A673 (cell line): ENCODE data around the gene ATG4A.

ENCODE experiments used
- EZH2 ChIP-seq: fragments of 200-600 bp; sonication (generic); IDR thresholded peaks from 2 replicates; pipeline ENCODE4 v1.6.1; 2017; ENCODE audit warnings: borderline replicate concordance, low read depth, mild to moderate bottlenecking, mixed read lengths, antibody characterized with exemption, low read length; ENCODE audit not compliant: poor library complexity, severe bottlenecking
- TF ChIP-seq, protein P1 (sequence below): fragments of 300-800, 200-600 bp; sonication (generic); conservative IDR thresholded peaks from 2 replicates; pipeline ENCODE4 v1.5.1; 2017; ENCODE audit warnings: low read depth, mild to moderate bottlenecking, antibody characterized with exemption, low read length, moderate library complexity, mixed read lengths

DNA sequence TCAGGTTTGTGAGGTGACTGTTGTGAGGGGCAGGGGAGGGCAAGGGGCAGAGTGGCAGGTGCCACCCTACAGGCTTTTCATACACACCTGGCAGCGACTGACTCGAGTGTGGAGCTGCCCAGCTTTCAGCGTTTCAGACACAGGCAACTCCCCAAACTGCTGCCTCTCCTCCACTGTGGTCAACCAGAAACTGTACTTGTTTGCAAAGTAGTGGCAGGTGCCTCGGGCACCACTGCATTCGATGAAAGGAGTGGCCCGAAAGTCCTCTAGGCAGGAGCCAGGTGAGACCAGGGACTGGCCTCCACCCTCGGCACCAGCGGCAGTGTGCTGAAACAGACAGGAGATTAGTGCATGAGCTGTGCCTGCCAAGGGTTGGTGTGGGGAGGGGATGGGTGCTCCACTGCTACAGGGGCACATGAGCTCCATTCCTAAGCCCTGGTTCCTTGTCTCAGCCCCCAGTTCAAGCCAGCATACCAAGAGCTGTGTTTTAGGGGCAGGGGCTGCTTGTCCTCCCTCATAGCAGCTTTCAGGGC, 65.4 kb downstream of the ATG4A start:
- TF ChIP-seq, protein P1, sequence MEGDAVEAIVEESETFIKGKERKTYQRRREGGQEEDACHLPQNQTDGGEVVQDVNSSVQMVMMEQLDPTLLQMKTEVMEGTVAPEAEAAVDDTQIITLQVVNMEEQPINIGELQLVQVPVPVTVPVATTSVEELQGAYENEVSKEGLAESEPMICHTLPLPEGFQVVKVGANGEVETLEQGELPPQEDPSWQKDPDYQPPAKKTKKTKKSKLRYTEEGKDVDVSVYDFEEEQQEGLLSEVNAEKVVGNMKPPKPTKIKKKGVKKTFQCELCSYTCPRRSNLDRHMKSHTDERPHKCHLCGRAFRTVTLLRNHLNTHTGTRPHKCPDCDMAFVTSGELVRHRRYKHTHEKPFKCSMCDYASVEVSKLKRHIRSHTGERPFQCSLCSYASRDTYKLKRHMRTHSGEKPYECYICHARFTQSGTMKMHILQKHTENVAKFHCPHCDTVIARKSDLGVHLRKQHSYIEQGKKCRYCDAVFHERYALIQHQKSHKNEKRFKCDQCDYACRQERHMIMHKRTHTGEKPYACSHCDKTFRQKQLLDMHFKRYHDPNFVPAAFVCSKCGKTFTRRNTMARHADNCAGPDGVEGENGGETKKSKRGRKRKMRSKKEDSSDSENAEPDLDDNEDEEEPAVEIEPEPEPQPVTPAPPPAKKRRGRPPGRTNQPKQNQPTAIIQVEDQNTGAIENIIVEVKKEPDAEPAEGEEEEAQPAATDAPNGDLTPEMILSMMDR = no peak
- no peak for TF ChIP-seq EZH2
